ENCODE results near the gene PLEKHJ1.

The PLEKHJ1 gene

DNA sequence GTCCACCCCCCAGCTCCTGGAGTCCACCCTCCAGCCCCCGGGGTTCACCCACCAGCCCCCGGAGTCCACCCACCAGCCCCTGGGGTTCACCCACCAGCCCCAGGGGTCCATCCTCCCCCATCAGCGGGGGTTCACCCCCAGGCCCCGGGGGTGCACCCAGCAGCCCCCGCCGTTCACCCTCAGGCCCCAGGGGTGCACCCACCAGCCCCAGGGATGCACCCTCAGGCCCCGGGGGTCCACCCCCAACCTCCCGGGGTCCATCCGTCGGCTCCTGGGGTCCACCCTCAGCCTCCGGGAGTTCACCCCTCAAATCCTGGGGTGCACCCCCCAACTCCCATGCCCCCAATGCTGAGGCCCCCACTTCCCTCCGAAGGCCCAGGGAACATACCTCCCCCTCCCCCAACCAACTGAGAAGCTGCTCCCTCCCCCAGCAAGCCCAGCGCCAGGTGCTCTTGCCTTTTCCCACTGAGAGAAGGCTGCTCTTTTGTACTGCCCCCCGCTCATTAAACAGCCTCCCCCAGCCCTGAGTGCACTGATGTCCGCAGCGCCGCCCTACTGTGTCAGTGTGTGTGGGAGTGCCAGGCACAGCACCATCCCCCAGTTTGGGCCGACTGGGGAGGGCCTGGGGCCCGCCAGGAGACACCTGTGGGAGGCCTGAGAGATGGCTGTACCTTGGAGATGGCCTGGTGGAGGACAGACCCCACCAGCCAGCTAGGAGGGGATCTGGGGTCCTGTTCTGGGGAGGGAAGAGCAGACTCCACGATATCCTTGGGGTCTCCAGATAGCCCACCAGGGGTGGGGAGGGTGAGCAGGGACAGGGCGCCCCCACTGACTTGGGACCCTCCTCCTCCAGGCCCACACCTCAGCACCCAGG is 12.2 kb upstream of the PLEKHJ1 start:
- Histone ChIP-seq H3K9ac (ENCODE audit: low read depth, low read length) (no peak overlapping the region), H3K36me3 (ENCODE audit: insufficient read depth, low read length) (peaks cover 23% of the 10 kb centered on the region), H3K4me1 (ENCODE audit: insufficient read depth, low read length) (no peaks in the 10 kb centered on the region), H3K9me3 (ENCODE audit: control insufficient read depth, insufficient read depth, low read length) (no peaks in the 10 kb centered on the region)

DNA sequence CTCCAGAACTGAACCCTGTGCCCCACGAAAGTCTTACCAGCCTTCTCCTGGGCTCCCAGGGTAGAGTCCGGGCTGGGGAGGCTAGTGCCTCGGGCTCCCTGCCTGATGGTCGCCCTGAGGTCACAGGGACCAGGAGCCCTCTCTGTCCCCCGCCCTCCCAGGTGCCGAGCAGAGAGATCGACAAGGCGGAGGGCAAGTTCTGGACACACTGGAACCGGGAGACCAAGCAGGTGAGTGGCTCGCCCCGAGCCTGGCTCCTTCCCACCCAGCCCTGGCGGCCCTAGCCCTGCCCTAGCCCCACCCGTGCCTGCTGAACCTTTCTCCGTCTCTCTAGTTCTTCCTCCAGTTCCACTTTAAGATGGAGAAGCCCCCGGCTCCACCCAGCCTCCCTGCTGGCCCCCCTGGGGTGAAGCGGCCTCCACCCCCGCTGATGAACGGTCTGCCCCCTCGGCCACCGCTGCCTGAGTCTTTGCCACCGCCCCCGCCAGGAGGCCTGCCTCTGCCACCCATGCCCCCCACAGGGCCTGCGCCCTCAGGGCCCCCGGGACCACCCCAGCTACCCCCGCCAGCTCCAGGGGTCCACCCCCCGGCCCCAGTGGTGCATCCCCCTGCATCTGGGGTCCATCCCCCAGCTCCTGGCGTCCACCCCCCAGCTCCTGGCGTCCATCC is 11.4 kb upstream of the PLEKHJ1 start:
- no peak overlapping the region for H3K9ac ChIP-seq (ENCODE audit: low read depth, low read length)
- H3K36me3 ChIP-seq (ENCODE audit: insufficient read depth, low read length), result peaks cover 23% of the 10 kb centered on the region

DNA sequence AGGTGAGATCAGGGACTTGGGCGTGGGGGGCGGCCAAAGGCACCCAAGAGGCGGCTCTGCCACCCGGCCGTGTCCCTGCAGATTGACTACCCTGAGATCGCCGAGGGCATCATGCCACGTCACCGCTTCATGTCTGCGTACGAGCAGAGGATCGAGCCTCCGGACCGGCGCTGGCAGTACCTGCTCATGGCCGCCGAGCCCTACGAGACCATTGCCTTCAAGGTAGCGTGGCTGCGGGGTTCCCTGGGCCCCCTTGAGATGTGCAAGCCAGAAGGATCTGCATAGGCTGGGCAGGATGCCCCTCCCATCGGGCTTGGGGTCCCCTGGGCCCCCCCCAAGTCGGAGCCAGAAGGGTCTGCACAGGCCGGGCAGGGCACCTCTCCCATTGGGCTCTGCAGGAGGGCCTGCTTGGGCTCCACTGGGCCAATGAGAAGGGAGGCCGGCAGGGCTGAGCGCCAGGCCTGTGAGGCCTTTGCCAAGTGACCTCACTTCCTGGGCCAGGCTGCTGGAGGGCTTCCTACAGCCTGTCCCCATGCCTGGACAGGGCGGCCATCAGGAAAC is 10.8 kb upstream of the PLEKHJ1 start:
- no peaks in the 10 kb centered on the region for H3K4me1 ChIP-seq (ENCODE audit: insufficient read depth, low read length)
- H3K36me3 ChIP-seq (ENCODE audit: insufficient read depth, low read length), result peaks cover 23% of the 10 kb centered on the region
- no peak overlapping the region for H3K9ac ChIP-seq (ENCODE audit: low read depth, low read length)
- H3K9me3 ChIP-seq (ENCODE audit: control insufficient read depth, insufficient read depth, low read length), result no peaks in the 10 kb centered on the region

More for the DNA sequence above, 11.4 kb upstream of the PLEKHJ1 start:
- Histone ChIP-seq H3K4me1 (ENCODE audit: insufficient read depth, low read length) (no peaks in the 10 kb centered on the region), H3K9me3 (ENCODE audit: control insufficient read depth, insufficient read depth, low read length) (no peaks in the 10 kb centered on the region)

DNA sequence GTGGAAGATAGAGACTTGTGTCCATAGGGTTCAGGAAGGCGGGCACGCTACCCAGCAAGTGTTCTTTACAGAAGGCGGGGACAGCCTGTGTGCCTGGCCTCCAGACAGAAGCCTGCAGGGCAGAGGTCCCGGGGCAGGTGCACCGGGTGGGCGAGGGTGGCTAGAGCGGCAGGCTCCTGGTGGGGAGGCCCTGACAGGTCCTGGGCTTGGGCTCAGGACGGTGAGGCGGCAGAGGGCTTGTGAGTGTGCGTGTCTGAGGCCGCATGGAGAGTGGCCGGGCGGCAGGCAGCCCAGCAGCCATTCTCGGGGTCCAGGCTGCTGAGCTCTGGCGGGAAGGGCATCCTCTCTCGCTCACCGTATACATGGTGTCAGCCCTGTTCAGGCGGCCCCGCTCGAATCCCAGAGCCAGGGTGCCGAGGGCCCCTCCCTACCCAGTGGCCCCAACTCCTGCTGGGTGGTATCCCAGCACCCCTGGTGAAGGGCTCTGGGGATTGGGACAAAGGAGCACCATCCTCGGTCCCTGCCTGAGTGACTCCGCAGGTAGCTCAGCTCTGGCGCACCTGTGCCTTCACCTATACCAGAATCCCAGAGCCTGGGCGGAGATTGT is 10.0 kb upstream of the PLEKHJ1 start:
- Histone ChIP-seq H3K4me1 (ENCODE audit: insufficient read depth, low read length) (peaks cover under 1% of the 10 kb centered on the region; the same call in 1 of the 2 replicates), H3K9ac (ENCODE audit: low read depth, low read length) (no peak overlapping the region), H3K36me3 (ENCODE audit: insufficient read depth, low read length) (peaks cover 23% of the 10 kb centered on the region), H3K9me3 (ENCODE audit: control insufficient read depth, insufficient read depth, low read length) (no peaks in the 10 kb centered on the region)

DNA sequence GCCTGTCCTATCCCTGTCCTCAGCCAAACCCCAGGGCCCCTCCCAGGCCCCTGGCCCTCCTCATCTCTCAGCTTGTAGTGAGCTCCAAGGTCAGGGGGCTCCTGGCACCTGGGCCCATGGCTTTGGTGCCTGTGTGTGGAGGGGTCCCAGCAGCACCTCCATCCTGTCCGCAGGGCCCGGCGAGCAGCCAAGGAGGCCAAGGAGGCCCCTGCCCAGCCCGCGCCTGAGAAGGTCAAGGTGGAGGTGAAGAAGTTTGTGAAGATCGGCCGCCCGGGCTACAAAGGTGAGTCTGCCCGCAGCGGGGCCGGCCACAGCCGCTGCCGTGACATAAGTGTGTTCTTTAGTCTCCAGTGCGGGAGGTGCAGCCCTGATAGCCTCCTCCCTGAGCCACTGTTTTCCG is 9.1 kb upstream of the PLEKHJ1 start:
- Histone ChIP-seq H3K4me1 (ENCODE audit: insufficient read depth, low read length) (peaks cover 9% of the 10 kb centered on the region; the same call in 1 of the 2 replicates), H3K9me3 (ENCODE audit: control insufficient read depth, insufficient read depth, low read length) (no peaks in the 10 kb centered on the region), H3K36me3 (ENCODE audit: insufficient read depth, low read length) (peaks cover 23% of the 10 kb centered on the region), H3K9ac (ENCODE audit: low read depth, low read length) (no peak overlapping the region)

DNA sequence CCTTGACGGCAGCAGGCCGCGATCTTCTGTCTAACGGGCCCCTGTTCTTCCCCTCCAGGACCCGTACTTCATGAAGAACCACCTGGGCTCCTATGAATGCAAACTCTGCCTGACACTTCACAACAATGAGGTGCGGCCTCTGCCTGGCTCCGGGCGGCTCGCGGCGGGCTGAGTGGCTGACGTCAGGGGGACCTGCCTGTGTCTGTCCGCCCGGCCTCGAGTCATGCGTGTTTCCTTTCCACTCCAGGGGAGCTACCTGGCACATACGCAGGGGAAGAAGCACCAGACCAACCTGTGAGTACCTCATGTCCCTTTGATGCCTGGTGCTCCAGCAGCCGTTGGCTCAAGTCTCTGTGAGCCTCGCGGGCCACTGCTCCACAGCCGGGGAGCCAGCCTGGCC is 8.4 kb upstream of the PLEKHJ1 start:
- H3K4me1 ChIP-seq (ENCODE audit: insufficient read depth, low read length), result peaks cover 10% of the 10 kb centered on the region
- no peaks in the 10 kb centered on the region for H3K9me3 ChIP-seq (ENCODE audit: control insufficient read depth, insufficient read depth, low read length)
- peaks cover 23% of the 10 kb centered on the region for H3K36me3 ChIP-seq (ENCODE audit: insufficient read depth, low read length)

DNA sequence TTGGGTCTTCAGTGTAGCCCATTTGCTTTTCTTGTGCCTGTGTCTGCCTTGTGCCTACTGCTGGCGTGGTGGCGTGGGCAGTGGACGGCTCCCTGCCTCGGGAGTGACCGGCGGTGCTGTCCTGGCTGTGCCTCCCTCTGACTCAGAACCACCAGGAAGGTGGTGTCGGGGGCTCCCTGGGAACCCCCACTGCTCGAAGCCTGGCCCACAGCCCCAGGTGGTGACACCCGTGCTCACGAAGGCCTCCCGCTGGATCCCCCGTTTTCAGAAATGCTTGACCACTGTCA is 7.9 kb upstream of the PLEKHJ1 start:
- Histone ChIP-seq H3K4me1 (ENCODE audit: insufficient read depth, low read length) (peaks cover 14% of the 10 kb centered on the region), H3K9ac (ENCODE audit: low read depth, low read length) (no peak overlapping the region), H3K9me3 (ENCODE audit: control insufficient read depth, insufficient read depth, low read length) (no peaks in the 10 kb centered on the region), H3K36me3 (ENCODE audit: insufficient read depth, low read length) (peaks cover 23% of the 10 kb centered on the region)

More for the DNA sequence above, 8.4 kb upstream of the PLEKHJ1 start:
- no peak overlapping the region for H3K9ac ChIP-seq (ENCODE audit: low read depth, low read length)

DNA sequence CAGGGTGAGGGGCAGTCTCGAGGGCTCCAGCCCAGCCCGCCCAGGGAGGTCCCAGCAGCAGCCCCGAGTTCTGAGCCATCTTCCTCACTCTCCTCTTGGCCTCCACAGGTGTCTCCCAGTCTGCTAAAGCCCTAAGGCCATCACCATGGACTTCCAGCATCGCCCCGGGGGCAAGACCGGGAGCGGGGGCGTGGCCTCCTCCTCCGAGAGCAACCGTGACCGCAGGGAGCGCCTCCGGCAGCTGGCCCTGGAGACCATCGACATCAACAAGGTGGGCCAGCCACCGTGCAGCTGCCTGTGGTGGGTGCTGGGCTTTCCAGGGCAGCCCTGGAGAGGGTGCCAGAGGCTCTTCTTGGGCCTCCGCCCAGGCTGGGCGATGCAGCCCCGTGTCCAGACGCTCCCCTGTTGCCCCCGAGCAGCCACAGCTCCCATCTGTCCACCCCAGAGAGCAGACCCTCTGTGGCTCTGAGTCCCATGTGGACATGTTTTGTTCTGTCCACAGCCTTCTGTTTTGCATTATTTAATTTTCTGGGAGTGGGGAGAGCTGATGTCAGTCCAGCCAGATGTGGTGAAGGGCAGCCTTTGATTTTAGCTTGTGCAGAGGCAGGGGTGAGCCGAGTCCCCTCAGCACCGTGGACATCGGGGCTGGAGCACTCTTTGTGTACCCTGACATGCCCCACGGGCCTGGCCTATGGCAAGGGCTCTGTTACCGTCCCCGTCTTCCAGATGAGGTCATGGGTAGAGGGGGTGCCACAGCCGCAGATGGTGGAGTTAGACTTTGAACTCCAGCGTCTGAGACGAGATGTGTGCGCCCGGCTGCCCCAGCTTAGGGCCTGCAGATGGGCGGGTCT is 7.4 kb upstream of the PLEKHJ1 start:
- H3K36me3 ChIP-seq (ENCODE audit: insufficient read depth, low read length), result peaks cover 23% of the 10 kb centered on the region
- H3K9me3 ChIP-seq (ENCODE audit: control insufficient read depth, insufficient read depth, low read length), result no peaks in the 10 kb centered on the region
- peaks cover 16% of the 10 kb centered on the region for H3K4me1 ChIP-seq (ENCODE audit: insufficient read depth, low read length)
- no peak overlapping the region for H3K9ac ChIP-seq (ENCODE audit: low read depth, low read length)

DNA sequence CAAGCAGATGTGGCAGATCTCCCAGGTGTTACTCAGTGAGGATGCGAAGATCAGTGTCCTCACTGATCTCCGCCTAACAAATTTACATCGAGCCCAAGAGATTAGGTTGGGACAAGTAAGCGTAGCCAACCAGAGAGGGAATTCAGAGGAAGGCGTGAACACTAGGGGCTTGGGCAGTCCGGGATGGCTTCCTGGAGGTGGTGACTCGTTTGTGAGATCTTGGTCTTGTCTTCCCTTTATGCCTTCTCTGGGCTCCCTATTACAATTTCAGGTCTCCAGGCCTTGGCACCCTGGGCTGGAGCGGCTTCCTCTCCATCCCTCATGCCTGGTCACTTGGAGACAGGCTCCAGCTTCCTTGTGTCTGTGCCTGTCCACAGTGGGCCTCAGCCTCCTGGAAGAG is 6.7 kb upstream of the PLEKHJ1 start:
- peaks cover 23% of the 10 kb centered on the region for H3K36me3 ChIP-seq (ENCODE audit: insufficient read depth, low read length)

DNA sequence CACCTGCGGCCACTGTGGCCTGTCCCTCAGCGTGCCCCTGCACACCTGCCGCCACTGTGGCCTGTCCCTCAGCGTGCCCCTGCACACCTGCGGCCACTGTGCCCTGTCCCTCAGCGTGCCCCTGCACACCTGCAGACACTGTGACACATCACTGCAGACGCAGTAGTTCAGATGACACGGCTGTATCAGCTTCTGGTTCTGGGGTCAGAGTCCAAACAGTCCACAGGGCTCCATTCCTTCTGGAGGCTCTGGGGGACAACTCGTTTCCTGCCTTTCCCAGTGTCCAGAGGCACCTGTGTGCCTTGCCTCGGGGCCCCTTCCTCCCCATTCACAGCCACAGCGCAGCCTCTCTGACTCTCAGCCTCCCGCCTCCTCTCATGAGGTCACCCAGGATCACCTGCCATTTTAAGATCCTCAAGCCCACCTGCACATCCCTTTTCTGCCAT is 6.0 kb upstream of the PLEKHJ1 start:
- H3K36me3 ChIP-seq (ENCODE audit: insufficient read depth, low read length), result peaks cover 23% of the 10 kb centered on the region
- H3K9ac ChIP-seq (ENCODE audit: low read depth, low read length), result no peak overlapping the region
- no peaks in the 10 kb centered on the region for H3K9me3 ChIP-seq (ENCODE audit: control insufficient read depth, insufficient read depth, low read length)
- H3K4me1 ChIP-seq (ENCODE audit: insufficient read depth, low read length), result peaks cover 20% of the 10 kb centered on the region

More for the DNA sequence above, 6.7 kb upstream of the PLEKHJ1 start:
- peaks cover 20% of the 10 kb centered on the region for H3K4me1 ChIP-seq (ENCODE audit: insufficient read depth, low read length)
- no peak overlapping the region for H3K9ac ChIP-seq (ENCODE audit: low read depth, low read length)
- H3K9me3 ChIP-seq (ENCODE audit: control insufficient read depth, insufficient read depth, low read length), result no peaks in the 10 kb centered on the region

DNA sequence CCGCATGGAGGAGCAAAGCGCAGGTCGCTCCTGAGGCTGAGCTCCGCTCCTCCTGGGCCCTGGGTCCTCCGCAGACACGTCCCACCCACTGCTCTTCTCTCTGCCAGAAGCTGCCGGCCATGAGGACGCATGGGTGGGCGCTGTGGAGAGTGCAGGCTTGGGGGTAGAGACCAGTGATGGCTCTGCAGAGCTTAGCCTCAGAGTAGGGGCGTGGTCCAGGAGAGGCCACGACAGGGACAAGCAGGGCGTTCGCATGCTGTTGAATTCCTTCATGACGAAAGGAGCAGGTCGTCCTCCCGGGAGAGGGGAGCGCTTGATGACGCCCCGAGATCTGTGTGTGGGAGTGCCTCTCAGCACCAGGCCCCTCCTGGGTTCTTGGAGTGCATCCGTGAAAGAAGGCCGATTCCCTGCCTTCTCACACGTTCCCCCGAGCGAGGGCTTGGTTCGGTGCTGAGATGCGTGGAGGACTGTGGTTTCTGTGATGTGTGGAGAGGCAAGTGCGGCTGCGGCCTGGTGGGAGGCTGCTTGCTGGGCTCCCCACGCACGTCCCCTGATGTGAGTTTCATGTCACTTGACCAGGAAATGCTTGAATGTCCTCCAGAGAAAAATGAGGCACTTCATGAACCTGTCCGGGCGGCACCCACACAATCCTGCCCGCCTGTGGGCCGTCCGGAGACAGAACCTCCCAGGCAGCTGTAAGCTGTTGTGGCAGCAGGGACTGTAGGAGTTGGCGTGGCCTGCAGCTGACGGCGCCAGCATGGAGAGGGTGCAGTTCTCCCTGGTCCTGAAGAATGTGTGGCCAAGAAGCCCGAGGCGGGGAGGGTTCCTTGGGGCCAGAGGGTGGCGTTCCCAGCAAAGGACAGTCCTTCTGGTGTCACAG is 5.0 kb upstream of the PLEKHJ1 start:
- H3K9ac ChIP-seq (ENCODE audit: low read depth, low read length), result no peak overlapping the region
- H3K36me3 ChIP-seq (ENCODE audit: insufficient read depth, low read length), result peaks cover 16% of the 10 kb centered on the region
- peaks cover 20% of the 10 kb centered on the region for H3K4me1 ChIP-seq (ENCODE audit: insufficient read depth, low read length)

DNA sequence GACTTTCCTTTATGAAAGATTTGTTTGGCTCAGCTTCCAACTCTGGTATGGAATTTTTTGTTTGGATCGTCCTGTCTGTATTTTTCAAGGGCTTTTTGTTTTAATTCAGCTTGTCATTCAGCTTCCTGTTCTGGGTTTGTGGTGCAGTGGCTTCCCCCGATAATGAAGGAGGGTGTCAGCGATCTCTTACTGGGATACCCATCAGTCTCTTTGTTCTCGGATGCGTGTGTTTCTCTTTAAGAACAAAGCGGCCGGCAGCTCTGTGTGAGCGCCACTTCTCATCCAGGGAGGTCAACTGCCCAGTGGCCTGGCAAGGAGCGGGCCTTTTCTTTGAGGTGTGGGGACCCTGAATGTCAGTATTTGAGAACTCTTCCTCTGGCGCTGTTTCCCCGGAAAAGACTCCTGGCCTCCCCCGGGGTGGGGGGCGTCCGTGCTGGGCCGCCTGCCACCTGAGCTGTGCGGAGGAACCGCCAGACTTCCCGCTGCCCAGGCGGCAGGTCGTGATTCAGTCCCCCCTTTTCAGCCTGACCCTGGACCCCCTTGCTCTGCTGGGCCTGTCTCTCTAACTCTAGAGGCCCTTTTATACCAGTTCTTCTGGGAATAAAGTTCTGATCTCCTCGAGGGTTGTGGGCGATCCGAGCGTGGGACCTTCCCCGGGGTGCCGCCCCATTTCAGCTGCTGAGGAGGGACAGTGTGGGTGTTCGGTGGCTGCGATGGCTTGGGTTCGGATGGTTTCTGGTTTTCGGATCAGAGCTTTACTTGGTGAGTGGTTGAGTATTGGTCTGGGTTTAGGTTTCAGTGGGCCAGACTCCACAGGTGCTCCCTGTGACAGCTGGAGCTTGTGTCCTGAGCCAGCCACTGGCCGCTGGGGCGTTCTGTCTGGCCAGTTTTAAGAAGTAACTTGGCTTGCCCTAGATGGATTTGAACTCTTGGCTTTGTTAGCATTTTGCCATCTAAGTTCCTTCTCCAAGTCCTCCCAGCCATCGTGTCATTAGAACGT is 3.9 kb upstream of the PLEKHJ1 start:
- Histone ChIP-seq H3K36me3 (ENCODE audit: insufficient read depth, low read length) (peaks cover 13% of the 10 kb centered on the region), H3K4me1 (ENCODE audit: insufficient read depth, low read length) (peaks cover 20% of the 10 kb centered on the region), H3K9me3 (ENCODE audit: control insufficient read depth, insufficient read depth, low read length) (no peaks in the 10 kb centered on the region), H3K9ac (ENCODE audit: low read depth, low read length) (peak overlapping the region; percentile 24; the same call in 1 of the 2 replicates)

More for the DNA sequence above, 5.0 kb upstream of the PLEKHJ1 start:
- no peaks in the 10 kb centered on the region for H3K9me3 ChIP-seq (ENCODE audit: control insufficient read depth, insufficient read depth, low read length)
